ENCODE results near the gene MRPL30.

The MRPL30 gene

GRCh38 chr2:99200076-99200800, 19.3 kb downstream of the MRPL30 start:
- 0 out of 2 replicates have a peak, but pooled peaks cover 2% of the 10 kb centered on the region for H3K36me3 ChIP-seq (ENCODE audit: insufficient read depth)
- H4K20me1 ChIP-seq (ENCODE audit: insufficient read depth), result no peaks in the 10 kb centered on the region
- no peak for TF ChIP-seq CTCF (conservative IDR thresholded peaks at IDR 0.05; ENCODE audit: low read depth, low read length)
- no peak overlapping the region for H3K4me2 ChIP-seq
- H3K79me2 ChIP-seq (ENCODE audit: insufficient read depth, low read depth), result no peaks in the 10 kb centered on the region
- H3K4me3 ChIP-seq (IDR thresholded peaks at IDR 0.05; ENCODE audit: insufficient read depth, low read depth, low read length), result no peak overlapping the region
- H3K4me1 ChIP-seq (ENCODE audit: low read depth, poor library complexity, severe bottlenecking), result no peaks in the 10 kb centered on the region
- no peaks in the 10 kb centered on the region for H3K27me3 ChIP-seq (ENCODE audit: insufficient read depth, low read depth)
- H3K27ac ChIP-seq, result no peak overlapping the region
- H3K9ac ChIP-seq, result no peak overlapping the region
- no peak overlapping the region for H2AFZ ChIP-seq (ENCODE audit: low read depth)

- Histone ChIP-seq H3K27ac (no peak overlapping the region), H3K4me1 (ENCODE audit: low read depth, poor library complexity, severe bottlenecking) (no peaks in the 10 kb centered on the region), H3K9ac (no peak overlapping the region), H3K4me3 (IDR thresholded peaks at IDR 0.05; ENCODE audit: insufficient read depth, low read depth, low read length) (no peak overlapping the region), H3K4me2 (no peak overlapping the region), H3K36me3 (ENCODE audit: insufficient read depth) (no peaks in the 10 kb centered on the region), H3K27me3 (ENCODE audit: insufficient read depth, low read depth) (no peaks in the 10 kb centered on the region), H2AFZ (ENCODE audit: low read depth) (no peak overlapping the region), H4K20me1 (ENCODE audit: insufficient read depth) (no peaks in the 10 kb centered on the region), H3K79me2 (ENCODE audit: insufficient read depth, low read depth) (no peaks in the 10 kb centered on the region)
- no peak; the same call in 1 of the 2 replicates for TF ChIP-seq CTCF (conservative IDR thresholded peaks at IDR 0.05; ENCODE audit: low read depth, low read length)
These were observed 21.1 kb downstream of the MRPL30 start for GRCh38 chr2:99201959-99202678.

GRCh38 chr2:99205491-99205890, 24.5 kb downstream of the MRPL30 start:
- Histone ChIP-seq H3K4me2 (no peak overlapping the region), H2AFZ (ENCODE audit: low read depth) (no peak overlapping the region), H3K79me2 (ENCODE audit: insufficient read depth, low read depth) (no peaks in the 10 kb centered on the region), H4K20me1 (ENCODE audit: insufficient read depth) (no peaks in the 10 kb centered on the region), H3K36me3 (ENCODE audit: insufficient read depth) (no peaks in the 10 kb centered on the region), H3K4me3 (IDR thresholded peaks at IDR 0.05; ENCODE audit: insufficient read depth, low read depth, low read length) (no peak overlapping the region), H3K27ac (no peak overlapping the region), H3K9ac (no peak overlapping the region), H3K27me3 (ENCODE audit: insufficient read depth, low read depth) (no peaks in the 10 kb centered on the region), H3K4me1 (ENCODE audit: low read depth, poor library complexity, severe bottlenecking) (no peaks in the 10 kb centered on the region)
- TF ChIP-seq CTCF (conservative IDR thresholded peaks at IDR 0.05; ENCODE audit: low read depth, low read length), result no peak

- H3K4me3 ChIP-seq (IDR thresholded peaks at IDR 0.05; ENCODE audit: insufficient read depth, low read depth, low read length), result no peak overlapping the region
- no peak overlapping the region for H3K4me2 ChIP-seq
- H3K27ac ChIP-seq, result no peak overlapping the region
- no peaks in the 10 kb centered on the region for H3K4me1 ChIP-seq (ENCODE audit: low read depth, poor library complexity, severe bottlenecking)
- TF ChIP-seq CTCF (conservative IDR thresholded peaks at IDR 0.05; ENCODE audit: low read depth, low read length), result no peak
- no peaks in the 10 kb centered on the region for H3K79me2 ChIP-seq (ENCODE audit: insufficient read depth, low read depth)
- H3K27me3 ChIP-seq (ENCODE audit: insufficient read depth, low read depth), result no peaks in the 10 kb centered on the region
- no peaks in the 10 kb centered on the region for H4K20me1 ChIP-seq (ENCODE audit: insufficient read depth)
- H3K9ac ChIP-seq, result no peak overlapping the region
- no peaks in the 10 kb centered on the region for H3K36me3 ChIP-seq (ENCODE audit: insufficient read depth)
- H2AFZ ChIP-seq (ENCODE audit: low read depth), result no peak overlapping the region
These were observed 35.1 kb downstream of the MRPL30 start for GRCh38 chr2:99216096-99216495.

All from KMS-11 (cell line).